Stomach (tissue), 9 donors: ENCODE data around the gene CTIF. TPM values are rescaled to one million over a fixed set of nuclear protein-coding genes. Genes with fewer than 3 reads are reported as not detected.

ENCODE experiments used
- DNase-seq, 2 donors: peaks; one replicate each; pipeline versions ENCODE4 v3.0.0 to v3.0.0-alpha.2; 2013 to 2019
- H3K27ac ChIP-seq, 5 donors: fragments of 200-600 bp in 4 of 5; sonication (generic) in 4 of 5; one replicate each; pipeline ENCODE4 v1.5.1; 2013 to 2019; ENCODE audit warnings: mild to moderate bottlenecking in 1 of 5, moderate library complexity in 1 of 5
- H3K27me3 ChIP-seq, 3 donors: fragments of 200-600 bp; sonication (generic); one replicate each; pipeline ENCODE4 v1.5.1; 2017 to 2019; ENCODE audit warnings: mixed run types in 1 of 3
- H3K36me3 ChIP-seq, 4 donors: fragments of 200-600 bp; sonication (generic); 1 replicate in 3 of 4; 2 replicates in 1 of 4; pipeline ENCODE4 v1.5.1; 2016 to 2019
- H3K4me1 ChIP-seq, 4 donors: fragments of 200-600 bp; sonication (generic); one replicate each; pipeline ENCODE4 v1.5.1; 2016 to 2019
- H3K4me3 ChIP-seq, 4 donors: fragments of 200-600 bp; sonication (generic) in 3 of 4; one replicate each; pipeline ENCODE4 v1.5.1; 2016 to 2019; ENCODE audit warnings: mild to moderate bottlenecking in 1 of 4
- H3K9me3 ChIP-seq, 4 donors: fragments of 200-600 bp; sonication (generic); one replicate each; pipeline ENCODE4 v1.5.1; 2016 to 2019
- EP300 ChIP-seq: sonication (generic); formaldehyde crosslinking; IDR thresholded peaks from one replicate; pipeline ENCODE4 v1.6.1; 2017; ENCODE audit warnings: antibody characterized with exemption
- POLR2A ChIP-seq, 4 donors: fragments of 450-650 bp; IDR thresholded peaks; one replicate each; pipeline ENCODE4 v1.6.1; 2016; ENCODE audit warnings: antibody characterized with exemption in 4 of 4, control low read depth in 2 of 4, mild to moderate bottlenecking in 1 of 4, moderate library complexity in 1 of 4
- POLR2AphosphoS5 ChIP-seq, 3 donors: sonication (generic); formaldehyde crosslinking; IDR thresholded peaks; one replicate each; pipeline ENCODE4 v1.6.1; 2016; ENCODE audit warnings: antibody characterized with exemption in 3 of 3
- WGBS, 5 donors: extraction: QIAGEN DNeasy Blood & Tissue Kit in 3 of 5; methylation state at CpG; one replicate each; pipeline versions ENCODE4 v1.1.5 to v1.1.7; 2013 to 2018; 5-methylcytosine and 5-hydroxymethylcytosine counted together
- intact Hi-C: fragments of 100-400 bp; cut with DNase I; formaldehyde crosslinking; loops from one replicate; pipeline ENCODE4 v1.15.1; 2023; ENCODE audit warnings: low total_unique reads
- polyA plus RNA-seq, 3 donors: library from polyadenylated mRNA; stranded (reverse); fragments of 200-250 nt; gene quantifications; one replicate each; pipeline ENCODE4 v1.2.3, GENCODE V29; 2013
- total RNA-seq, 5 donors: library from RNA; depleted of rRNA; stranded (reverse); fragments of >200 nt; gene quantifications; one replicate each; pipeline versions ENCODE4 v1.1.0 to v1.2.3, GENCODE V29; 2014 to 2016
- TF ChIP-seq, protein P1 (sequence below), 7 experiments: fragments of 450-650 bp in 4 of 7; fragments of 200-600 bp in 3 of 7; sonication (generic) in 3 of 7; IDR thresholded peaks; one replicate each; pipeline ENCODE4 v1.5.1; 2016 to 2019; ENCODE audit warnings: antibody characterized with exemption in 7 of 7, control low read depth in 2 of 7, mild to moderate bottlenecking in 1 of 7
- donor health status: healthy with polysubstance abuse.
- donor health status: Bipolar disorder and iron deficiency.
- donor health status: healthy.

The CTIF gene
- total and polyA plus RNA-seq, 8 donors: 16.3 to 105 (median 30.3) TPM

DNA sequence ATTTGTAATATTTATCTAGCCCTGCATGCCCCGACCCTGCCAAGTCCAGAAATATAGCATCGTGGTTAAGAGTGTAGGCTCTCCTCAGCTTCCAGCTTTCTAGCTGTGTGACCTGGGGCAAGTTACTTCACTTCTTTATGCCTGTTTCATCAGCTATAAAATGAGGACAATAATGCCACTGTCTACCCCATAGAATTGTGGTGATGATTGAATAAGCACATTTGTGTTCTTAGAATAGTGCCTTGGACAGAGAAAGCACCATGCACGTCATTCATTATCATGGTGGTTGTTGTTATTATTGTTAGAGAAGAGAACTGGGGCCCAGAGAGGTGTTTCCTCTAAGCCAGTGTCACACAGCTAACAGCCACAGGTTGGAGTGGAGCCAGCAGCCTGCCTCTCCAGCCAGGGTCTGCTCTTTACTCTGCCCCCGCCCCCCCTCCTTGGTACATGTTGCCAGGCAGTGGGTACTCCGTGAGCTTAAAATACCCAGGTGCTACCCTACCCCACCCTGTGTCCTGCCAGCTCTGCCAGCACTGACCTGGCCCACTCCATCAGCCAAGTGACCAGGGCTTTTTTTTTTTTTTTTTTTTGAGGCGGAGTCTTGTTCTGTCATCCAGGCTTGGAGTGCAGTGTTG is 202.1 kb downstream of the CTIF start:
- Histone ChIP-seq H3K27ac (no peak overlapping the region), H3K4me3 (no peak overlapping the region), H3K36me3 (no peaks in the 10 kb centered on the region), H3K27me3 (no peaks in the 10 kb centered on the region), H3K9me3 (no peaks in the 10 kb centered on the region), H3K4me1 (peaks cover 0 to 22% (median 11%) of the 10 kb centered on the region in 4 donors)
- TF ChIP-seq EP300 (no peak), POLR2A (IDR thresholded peaks at IDR 0.05) (no peak), POLR2AphosphoS5 (IDR thresholded peaks at IDR 0.05) (no peak)
- WGBS, 5 donors: 85 to 91% (median 89%) methylated on average over 5 to 6 of the region's 6 CpGs
- intact Hi-C loops: no loop called here
- no peak for DNase-seq

DNA sequence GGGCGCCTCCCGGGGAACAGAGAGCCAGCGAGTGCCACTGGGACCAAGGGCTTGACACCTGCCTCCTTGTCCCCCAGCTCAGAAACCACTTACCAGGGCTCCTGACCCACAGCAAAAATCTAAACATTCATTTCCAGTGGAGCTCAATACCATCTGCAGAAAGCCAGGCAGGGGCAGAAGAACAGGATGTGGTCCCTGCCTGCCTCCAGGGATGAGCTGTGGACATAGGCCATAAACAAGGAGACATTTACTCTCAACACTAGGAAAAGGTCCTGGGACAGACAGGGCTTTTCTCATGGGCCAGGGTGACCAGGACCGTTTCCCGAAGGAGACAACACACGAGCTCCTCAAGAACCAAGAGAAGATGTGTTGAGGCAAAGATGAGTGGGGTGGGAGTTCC is 203.0 kb downstream of the CTIF start:
- WGBS, 5 donors: 92 to 95% (median 94%) methylated on average over 6 of the region's 6 CpGs
- Histone ChIP-seq H3K4me1 (peaks cover 0 to 22% (median 11%) of the 10 kb centered on the region in 4 donors), H3K27me3 (no peaks in the 10 kb centered on the region), H3K36me3 (no peaks in the 10 kb centered on the region), H3K27ac (no peak overlapping the region), H3K9me3 (no peaks in the 10 kb centered on the region), H3K4me3 (no peak overlapping the region)
- TF ChIP-seq EP300 (no peak), POLR2A (IDR thresholded peaks at IDR 0.05) (no peak), POLR2AphosphoS5 (IDR thresholded peaks at IDR 0.05) (no peak)
- TF ChIP-seq, protein P1, sequence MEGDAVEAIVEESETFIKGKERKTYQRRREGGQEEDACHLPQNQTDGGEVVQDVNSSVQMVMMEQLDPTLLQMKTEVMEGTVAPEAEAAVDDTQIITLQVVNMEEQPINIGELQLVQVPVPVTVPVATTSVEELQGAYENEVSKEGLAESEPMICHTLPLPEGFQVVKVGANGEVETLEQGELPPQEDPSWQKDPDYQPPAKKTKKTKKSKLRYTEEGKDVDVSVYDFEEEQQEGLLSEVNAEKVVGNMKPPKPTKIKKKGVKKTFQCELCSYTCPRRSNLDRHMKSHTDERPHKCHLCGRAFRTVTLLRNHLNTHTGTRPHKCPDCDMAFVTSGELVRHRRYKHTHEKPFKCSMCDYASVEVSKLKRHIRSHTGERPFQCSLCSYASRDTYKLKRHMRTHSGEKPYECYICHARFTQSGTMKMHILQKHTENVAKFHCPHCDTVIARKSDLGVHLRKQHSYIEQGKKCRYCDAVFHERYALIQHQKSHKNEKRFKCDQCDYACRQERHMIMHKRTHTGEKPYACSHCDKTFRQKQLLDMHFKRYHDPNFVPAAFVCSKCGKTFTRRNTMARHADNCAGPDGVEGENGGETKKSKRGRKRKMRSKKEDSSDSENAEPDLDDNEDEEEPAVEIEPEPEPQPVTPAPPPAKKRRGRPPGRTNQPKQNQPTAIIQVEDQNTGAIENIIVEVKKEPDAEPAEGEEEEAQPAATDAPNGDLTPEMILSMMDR (IDR thresholded peaks at IDR 0.05): no peak
- no peak for DNase-seq
- intact Hi-C loops: no loop called here

GRCh38 chr18:48742304-48742703 is 203.5 kb downstream of the CTIF start:
- TF ChIP-seq POLR2AphosphoS5 (IDR thresholded peaks at IDR 0.05) (no peak), POLR2A (IDR thresholded peaks at IDR 0.05) (no peak), EP300 (no peak)
- 79 to 92% (median 90%) methylated on average over 9 of the region's 9 CpGs for WGBS, 5 donors
- H3K27ac ChIP-seq: peak overlapping the region in 2 of 5 donors; percentile 4 to 32

GRCh38 chr18:48742706-48743475 is 204.1 kb downstream of the CTIF start:
- Histone ChIP-seq H3K27me3 (no peaks in the 10 kb centered on the region), H3K4me3 (no peak overlapping the region), H3K36me3 (no peaks in the 10 kb centered on the region), H3K9me3 (no peaks in the 10 kb centered on the region), H3K27ac (peak overlapping the region in 2 of 5 donors; percentile 4 to 32), H3K4me1 (peaks cover 0 to 22% (median 11%) of the 10 kb centered on the region in 4 donors)
- peak in 1 of 2 donors; percentile 64 for DNase-seq
- intact Hi-C loops: no loop called here
- WGBS, 5 donors: 54 to 75% (median 60%) methylated on average over 11 of the region's 11 CpGs
- no peak for TF ChIP-seq EP300
- TF ChIP-seq, protein P1 (IDR thresholded peaks at IDR 0.05): no peak
- no peak for TF ChIP-seq POLR2AphosphoS5 (IDR thresholded peaks at IDR 0.05)
- no peak for TF ChIP-seq POLR2A (IDR thresholded peaks at IDR 0.05)

More at GRCh38 chr18:48742304-48742703, 203.5 kb downstream of the CTIF start:
- Histone ChIP-seq H3K27me3 (no peaks in the 10 kb centered on the region), H3K9me3 (no peaks in the 10 kb centered on the region), H3K4me3 (no peak overlapping the region), H3K4me1 (peaks cover 0 to 22% (median 11%) of the 10 kb centered on the region in 4 donors), H3K36me3 (no peaks in the 10 kb centered on the region)
- intact Hi-C loops: no loop called here
- DNase-seq: no peak

DNA sequence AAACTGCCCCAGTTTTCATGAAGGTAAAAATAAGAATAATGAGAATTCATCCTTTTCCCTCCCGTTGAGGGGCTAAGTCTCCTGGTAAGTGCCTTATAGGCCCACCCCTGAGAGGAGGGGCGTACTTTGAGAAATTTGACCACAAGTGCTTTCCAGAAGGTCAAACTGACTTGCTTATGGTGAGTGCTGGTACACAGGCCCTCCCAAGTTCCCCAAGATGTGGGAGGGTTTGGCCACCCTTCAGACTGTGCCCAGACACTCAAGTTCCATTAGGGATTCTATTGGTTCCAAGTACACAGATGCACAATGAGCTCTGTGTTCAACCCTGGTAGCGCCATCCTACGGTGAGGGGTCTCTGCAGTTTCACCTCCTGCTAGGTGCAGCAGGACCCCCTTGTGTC is 205.1 kb downstream of the CTIF start:
- Histone ChIP-seq H3K27ac (peak overlapping the region in 2 of 5 donors; percentile 4 to 25), H3K36me3 (no peaks in the 10 kb centered on the region), H3K4me3 (no peak overlapping the region), H3K4me1 (peaks cover 0 to 22% (median 11%) of the 10 kb centered on the region in 4 donors), H3K9me3 (no peaks in the 10 kb centered on the region), H3K27me3 (no peaks in the 10 kb centered on the region)
- intact Hi-C loops: no loop called here
- TF ChIP-seq EP300: no peak
- TF ChIP-seq POLR2A (IDR thresholded peaks at IDR 0.05): no peak
- TF ChIP-seq POLR2AphosphoS5 (IDR thresholded peaks at IDR 0.05): no peak
- TF ChIP-seq, protein P1 (IDR thresholded peaks at IDR 0.05): no peak
- no peak for DNase-seq
- 82 to 90% (median 86%) methylated on average over 4 of the region's 4 CpGs for WGBS, 5 donors
